HL-60 (cell line): ENCODE measurements around the gene GUCA1C.

ENCODE experiments used
- GABPA ChIP-seq: IDR thresholded peaks from 2 replicates; pipeline ENCODE4 v1.6.1; 2012; ENCODE audit warnings: low read depth
- POLR2AphosphoS5 ChIP-seq: IDR thresholded peaks from 2 replicates; pipeline ENCODE4 v1.6.1; 2012; ENCODE audit warnings: low read depth
- SPI1 ChIP-seq: IDR thresholded peaks from 2 replicates; pipeline ENCODE4 v1.6.1; 2012; ENCODE audit warnings: low read depth, mild to moderate bottlenecking, borderline replicate concordance
- TF ChIP-seq, protein P1 (sequence below): IDR thresholded peaks from one replicate; pipeline ENCODE4 v1.5.1; 2011; ENCODE audit warnings: low read length, control low read depth, inconsistent platforms; ENCODE audit not compliant: insufficient read depth
- TF ChIP-seq, protein P2 (sequence below): IDR thresholded peaks from 2 replicates; pipeline ENCODE4 v1.6.1; 2012; ENCODE audit warnings: low read depth; ENCODE audit not compliant: insufficient replicate concordance

DNA sequence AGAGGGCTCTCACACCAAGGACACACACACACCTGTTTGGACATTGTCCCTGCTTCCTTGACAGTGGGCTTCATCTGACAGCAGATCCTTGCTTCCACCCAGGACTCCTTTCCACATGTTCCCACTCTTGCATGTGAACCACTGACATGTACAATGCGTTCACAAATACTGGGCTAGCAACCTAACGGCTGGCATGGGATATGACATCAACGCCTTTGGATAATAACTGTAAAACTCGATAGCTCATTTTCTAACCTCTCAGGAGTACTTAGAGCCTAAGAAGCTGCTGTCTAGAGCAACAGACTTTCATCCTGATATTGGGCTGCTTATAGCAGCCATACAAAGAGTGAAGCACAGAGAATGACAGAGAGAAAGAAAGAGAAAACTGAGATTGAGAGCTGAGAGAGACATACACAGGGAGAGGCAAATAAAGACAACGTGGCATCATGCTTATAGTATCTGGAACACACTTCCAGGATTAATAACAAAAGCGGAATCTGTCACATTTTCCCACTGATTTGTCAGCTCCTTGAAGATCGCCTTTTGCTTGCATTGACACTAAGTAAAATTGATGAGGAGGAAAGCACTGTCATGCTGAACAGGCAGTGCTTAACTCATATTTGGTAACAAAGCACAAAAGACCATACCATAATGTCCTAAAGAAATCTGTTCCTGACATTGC lies 1.7 kb downstream of the GUCA1C start:
- TF ChIP-seq POLR2AphosphoS5 = no peak
- TF ChIP-seq, protein P1, sequence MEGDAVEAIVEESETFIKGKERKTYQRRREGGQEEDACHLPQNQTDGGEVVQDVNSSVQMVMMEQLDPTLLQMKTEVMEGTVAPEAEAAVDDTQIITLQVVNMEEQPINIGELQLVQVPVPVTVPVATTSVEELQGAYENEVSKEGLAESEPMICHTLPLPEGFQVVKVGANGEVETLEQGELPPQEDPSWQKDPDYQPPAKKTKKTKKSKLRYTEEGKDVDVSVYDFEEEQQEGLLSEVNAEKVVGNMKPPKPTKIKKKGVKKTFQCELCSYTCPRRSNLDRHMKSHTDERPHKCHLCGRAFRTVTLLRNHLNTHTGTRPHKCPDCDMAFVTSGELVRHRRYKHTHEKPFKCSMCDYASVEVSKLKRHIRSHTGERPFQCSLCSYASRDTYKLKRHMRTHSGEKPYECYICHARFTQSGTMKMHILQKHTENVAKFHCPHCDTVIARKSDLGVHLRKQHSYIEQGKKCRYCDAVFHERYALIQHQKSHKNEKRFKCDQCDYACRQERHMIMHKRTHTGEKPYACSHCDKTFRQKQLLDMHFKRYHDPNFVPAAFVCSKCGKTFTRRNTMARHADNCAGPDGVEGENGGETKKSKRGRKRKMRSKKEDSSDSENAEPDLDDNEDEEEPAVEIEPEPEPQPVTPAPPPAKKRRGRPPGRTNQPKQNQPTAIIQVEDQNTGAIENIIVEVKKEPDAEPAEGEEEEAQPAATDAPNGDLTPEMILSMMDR = no peak
- TF ChIP-seq, protein P2, sequence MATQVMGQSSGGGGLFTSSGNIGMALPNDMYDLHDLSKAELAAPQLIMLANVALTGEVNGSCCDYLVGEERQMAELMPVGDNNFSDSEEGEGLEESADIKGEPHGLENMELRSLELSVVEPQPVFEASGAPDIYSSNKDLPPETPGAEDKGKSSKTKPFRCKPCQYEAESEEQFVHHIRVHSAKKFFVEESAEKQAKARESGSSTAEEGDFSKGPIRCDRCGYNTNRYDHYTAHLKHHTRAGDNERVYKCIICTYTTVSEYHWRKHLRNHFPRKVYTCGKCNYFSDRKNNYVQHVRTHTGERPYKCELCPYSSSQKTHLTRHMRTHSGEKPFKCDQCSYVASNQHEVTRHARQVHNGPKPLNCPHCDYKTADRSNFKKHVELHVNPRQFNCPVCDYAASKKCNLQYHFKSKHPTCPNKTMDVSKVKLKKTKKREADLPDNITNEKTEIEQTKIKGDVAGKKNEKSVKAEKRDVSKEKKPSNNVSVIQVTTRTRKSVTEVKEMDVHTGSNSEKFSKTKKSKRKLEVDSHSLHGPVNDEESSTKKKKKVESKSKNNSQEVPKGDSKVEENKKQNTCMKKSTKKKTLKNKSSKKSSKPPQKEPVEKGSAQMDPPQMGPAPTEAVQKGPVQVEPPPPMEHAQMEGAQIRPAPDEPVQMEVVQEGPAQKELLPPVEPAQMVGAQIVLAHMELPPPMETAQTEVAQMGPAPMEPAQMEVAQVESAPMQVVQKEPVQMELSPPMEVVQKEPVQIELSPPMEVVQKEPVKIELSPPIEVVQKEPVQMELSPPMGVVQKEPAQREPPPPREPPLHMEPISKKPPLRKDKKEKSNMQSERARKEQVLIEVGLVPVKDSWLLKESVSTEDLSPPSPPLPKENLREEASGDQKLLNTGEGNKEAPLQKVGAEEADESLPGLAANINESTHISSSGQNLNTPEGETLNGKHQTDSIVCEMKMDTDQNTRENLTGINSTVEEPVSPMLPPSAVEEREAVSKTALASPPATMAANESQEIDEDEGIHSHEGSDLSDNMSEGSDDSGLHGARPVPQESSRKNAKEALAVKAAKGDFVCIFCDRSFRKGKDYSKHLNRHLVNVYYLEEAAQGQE = no peak
- TF ChIP-seq SPI1 = no peak
- no peak for TF ChIP-seq GABPA
